ENCODE data around the gene GTF3A. TPM values are rescaled to one million over a fixed set of nuclear protein-coding genes. Genes with fewer than 3 reads are reported as not detected.
A peak's percentile ranks its signal among the peaks of the same experiment; 100 is the strongest.

GTF3A gene
- total RNA-seq, 1 donor from 2014 or later: 227 TPM

GRCh38 chr13:27403203-27403678, 21.2 kb upstream of the GTF3A start:
- DNase-seq (no peak), ATAC-seq (peak; percentile 60)
- intact Hi-C loops (cut with micrococcal nuclease): no loop called here

- ATAC-seq (peak; percentile 33), DNase-seq (no peak)
- intact Hi-C loops (cut with micrococcal nuclease): no loop called here
Measured at GRCh38 chr13:27403727-27404385, 20.6 kb upstream of the GTF3A start.

GRCh38 chr13:27404680-27405079, 19.7 kb upstream of the GTF3A start:
- intact Hi-C loops (cut with micrococcal nuclease): no loop called here
- ATAC-seq: no peak
- DNase-seq: no peak

- intact Hi-C loops (cut with micrococcal nuclease): no loop called here
- DNase-seq (no peak), ATAC-seq (no peak)
Measured at GRCh38 chr13:27405546-27406134, 18.8 kb upstream of the GTF3A start.

- ATAC-seq (peak; percentile 57), DNase-seq (no peak)
- intact Hi-C loops (cut with micrococcal nuclease): no loop called here
Measured at GRCh38 chr13:27406178-27406939, 18.1 kb upstream of the GTF3A start.

GRCh38 chr13:27408074-27408473, 16.3 kb upstream of the GTF3A start:
- DNase-seq: no peak
- no peak for ATAC-seq
- intact Hi-C loops (cut with micrococcal nuclease): no loop called here

- no peak for ATAC-seq
Measured at GRCh38 chr13:27409013-27409412, 15.4 kb upstream of the GTF3A start.

GRCh38 chr13:27411341-27411740, 13.1 kb upstream of the GTF3A start:
- intact Hi-C loops (cut with micrococcal nuclease): no loop called here
- ATAC-seq: no peak

More at GRCh38 chr13:27409013-27409412, 15.4 kb upstream of the GTF3A start:
- no peak for DNase-seq
- intact Hi-C loops (cut with micrococcal nuclease): no loop called here

GRCh38 chr13:27415116-27415515, 9.3 kb upstream of the GTF3A start:
- no peak for DNase-seq
- ATAC-seq: peak; percentile 80
- intact Hi-C loops (cut with micrococcal nuclease): no loop called here

More at GRCh38 chr13:27411341-27411740, 13.1 kb upstream of the GTF3A start:
- no peak for DNase-seq

GRCh38 chr13:27419328-27419727, 5.1 kb upstream of the GTF3A start:
- DNase-seq: no peak
- no peak for ATAC-seq
- intact Hi-C loops (cut with micrococcal nuclease): no loop called here

- ATAC-seq (no peak), DNase-seq (no peak)
- intact Hi-C loops (cut with micrococcal nuclease): no loop called here
Measured at GRCh38 chr13:27421101-27421871, 3.1 kb upstream of the GTF3A start.

GRCh38 chr13:27423333-27423732, 1.1 kb upstream of the GTF3A start:
- intact Hi-C loops (cut with micrococcal nuclease): no loop called here
- DNase-seq (no peak), ATAC-seq (no peak)

GRCh38 chr13:27425158-27425917, 919 bp downstream of the GTF3A start:
- intact Hi-C loops (cut with micrococcal nuclease): no loop called here
- DNase-seq (no peak), ATAC-seq (no peak)

- DNase-seq (peak; percentile 76), ATAC-seq (peak; percentile 67)
- intact Hi-C loops (cut with micrococcal nuclease): no loop called here
Measured at GRCh38 chr13:27425918-27426630, 1.7 kb downstream of the GTF3A start.

GRCh38 chr13:27427641-27428040, 3.2 kb downstream of the GTF3A start:
- no peak for ATAC-seq
- peak; percentile 41 for DNase-seq
- intact Hi-C loops (cut with micrococcal nuclease): no loop called here

GRCh38 chr13:27428160-27428559, 3.7 kb downstream of the GTF3A start:
- ATAC-seq: no peak
- intact Hi-C loops (cut with micrococcal nuclease): no loop called here
- no peak for DNase-seq

GRCh38 chr13:27432180-27432579, 7.8 kb downstream of the GTF3A start:
- peak; percentile 30 for ATAC-seq
- DNase-seq: no peak

GRCh38 chr13:27432611-27433210, 8.3 kb downstream of the GTF3A start:
- intact Hi-C loops (cut with micrococcal nuclease): no loop called here
- ATAC-seq (no peak), DNase-seq (no peak)

More at GRCh38 chr13:27432180-27432579, 7.8 kb downstream of the GTF3A start:
- intact Hi-C loops (cut with micrococcal nuclease): no loop called here
